GM18505 (cell line): Measurements from ENCODE around the gene MRPS15.
"Not testable (repeated sequence)": the region's sequence is repeated elsewhere in the genome, so short reads cannot be mapped to it uniquely, and the experiment has no call there.

Source experiments
- ATAC-seq: cut with Tn5 transposase; IDR thresholded peaks from one replicate; pipeline ENCODE4 v1.9.1; 2021; ENCODE audit not compliant: unreplicated experiment
- POLR2A ChIP-seq: IDR thresholded peaks from 4 replicates; pipeline ENCODE4 v1.6.1; 2011; ENCODE audit warnings: borderline replicate concordance; ENCODE audit not compliant: insufficient read depth, insufficient read length; ENCODE audit errors: extremely low read depth

MRPS15 gene

DNA sequence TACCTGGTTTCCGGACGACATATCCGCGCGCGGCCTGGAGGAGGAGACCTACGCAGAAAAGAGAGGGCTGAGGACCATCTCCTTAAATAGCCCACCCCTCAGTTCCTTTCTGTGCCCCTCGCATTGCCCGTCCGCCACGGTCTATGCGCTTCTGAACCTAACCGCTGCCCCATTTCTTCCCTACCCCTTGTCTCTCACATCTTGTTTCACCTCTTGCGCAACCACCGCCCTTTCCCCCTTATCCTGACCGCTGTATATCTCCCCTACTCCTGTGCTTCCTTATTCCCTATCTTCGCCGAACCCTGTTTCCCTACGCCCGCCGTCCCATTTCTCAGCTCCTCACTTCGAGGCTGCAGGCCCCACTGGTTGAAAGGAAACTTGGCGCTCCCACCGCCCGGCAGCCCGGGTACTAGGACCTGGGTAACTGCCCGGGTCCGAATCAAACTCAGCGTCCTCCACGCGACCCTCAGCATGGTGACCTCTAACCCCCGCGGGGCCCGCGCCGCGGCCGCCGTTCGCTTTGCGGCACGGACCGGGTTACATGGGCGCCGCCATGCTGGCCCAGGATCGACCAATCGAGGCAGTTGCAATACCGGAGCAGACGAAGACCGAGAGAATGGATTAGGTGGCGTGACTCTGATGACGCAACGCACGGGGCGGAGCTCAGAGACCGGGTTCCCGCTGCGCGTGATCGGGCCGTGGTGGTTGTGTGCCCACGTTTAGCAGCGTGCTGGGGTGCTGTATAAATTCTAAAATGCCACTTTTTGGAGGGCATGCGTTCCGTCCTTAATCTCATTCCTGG, at the start of gene MRPS15:
MRPS15 (minus strand) TSS at position 582 of the 802 bp plus-strand sequence; CDS start at position 473, 109 bp downstream.
- TF ChIP-seq POLR2A = peak; percentile 94
- ATAC-seq = peak; percentile 82

DNA sequence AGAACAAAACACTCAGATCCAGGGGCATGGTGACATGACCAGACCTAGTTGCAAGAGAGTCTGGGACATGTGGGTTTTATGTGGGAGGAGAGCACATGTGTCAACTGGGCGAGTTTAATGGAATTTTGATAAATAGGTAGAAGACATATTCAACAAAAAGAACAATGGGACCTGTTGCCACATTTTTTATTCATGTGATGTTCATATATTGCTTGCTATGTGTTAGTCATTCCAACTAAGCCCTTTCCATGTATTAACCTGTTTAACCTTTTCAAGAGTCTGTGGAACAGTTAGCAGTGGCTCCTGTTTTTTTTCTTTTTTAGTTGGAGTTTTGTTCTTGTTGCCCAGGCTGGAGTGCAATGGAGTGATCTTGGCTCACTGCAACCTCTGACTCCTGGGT, 48.7 kb upstream of the MRPS15 start:
- no peak for TF ChIP-seq POLR2A
- no peak for ATAC-seq

DNA sequence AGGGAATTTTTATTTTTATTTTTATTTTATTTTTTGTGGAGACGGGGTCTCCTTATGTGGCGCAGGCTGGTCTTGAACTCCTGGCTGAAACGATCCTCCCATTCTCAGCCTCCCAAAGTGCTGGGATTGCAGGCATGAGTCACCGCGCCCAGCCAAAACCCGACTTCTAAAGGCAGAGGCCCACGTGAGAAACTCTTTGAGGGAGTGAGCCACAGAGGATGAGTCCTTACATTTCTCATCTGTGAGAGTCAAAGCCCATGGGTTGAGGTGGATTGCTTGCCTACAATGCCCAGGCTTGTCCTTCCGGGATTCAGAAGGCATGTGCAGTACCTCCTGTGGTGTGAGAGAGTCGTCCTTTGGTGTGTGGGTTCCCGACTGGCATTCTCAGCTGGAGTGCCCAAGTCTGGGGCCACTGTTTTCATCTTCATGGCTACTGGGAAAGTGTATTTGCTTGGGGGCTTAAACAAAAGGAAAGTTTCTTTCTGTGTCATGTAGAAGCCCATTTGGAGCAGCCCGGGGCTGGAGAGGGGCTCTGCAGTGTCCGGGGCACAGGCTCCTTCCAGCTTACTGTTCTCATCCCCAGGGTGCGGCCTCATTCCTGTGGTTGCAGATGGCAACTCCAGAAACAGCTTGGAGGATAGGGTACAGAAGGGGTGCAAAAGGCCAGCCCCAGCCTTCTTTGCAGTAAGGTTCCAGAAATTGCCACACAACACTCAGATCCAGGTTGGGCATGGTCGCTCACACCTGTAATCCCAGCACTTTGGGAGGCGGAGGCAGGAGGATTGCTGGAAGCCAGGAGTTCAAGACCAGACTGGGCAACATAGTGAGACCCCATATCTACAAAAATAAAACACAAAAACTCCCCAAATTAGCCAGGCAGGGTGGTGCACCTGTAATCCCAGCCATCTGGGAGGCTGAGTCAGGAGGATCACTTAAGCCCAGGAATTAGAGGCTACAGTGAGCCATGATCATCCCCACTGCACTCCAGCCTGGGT, 47.9 kb upstream of the MRPS15 start:
- ATAC-seq = no peak

DNA sequence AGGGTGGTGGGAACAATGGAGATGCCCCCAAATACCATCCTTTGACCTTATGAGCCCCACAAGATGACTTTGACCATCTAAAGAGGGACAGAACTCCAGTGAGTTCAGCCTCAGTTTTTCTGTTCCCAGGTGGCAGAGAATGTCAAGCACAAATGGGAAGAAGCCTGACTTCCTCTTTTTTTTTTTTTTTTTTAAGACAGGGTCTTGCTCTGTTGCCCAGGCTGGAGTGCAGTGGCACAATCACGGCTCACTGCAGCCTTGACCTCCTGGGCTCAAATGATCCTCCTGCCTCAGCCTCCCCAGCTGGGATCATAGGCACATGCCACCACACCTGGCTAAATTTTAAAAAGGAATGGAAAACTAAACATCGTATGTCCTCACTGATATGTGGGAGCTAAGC, 47.0 kb upstream of the MRPS15 start:
- not testable (repeated sequence) for ATAC-seq

More for the DNA sequence above, 47.9 kb upstream of the MRPS15 start:
- TF ChIP-seq POLR2A = no peak

DNA sequence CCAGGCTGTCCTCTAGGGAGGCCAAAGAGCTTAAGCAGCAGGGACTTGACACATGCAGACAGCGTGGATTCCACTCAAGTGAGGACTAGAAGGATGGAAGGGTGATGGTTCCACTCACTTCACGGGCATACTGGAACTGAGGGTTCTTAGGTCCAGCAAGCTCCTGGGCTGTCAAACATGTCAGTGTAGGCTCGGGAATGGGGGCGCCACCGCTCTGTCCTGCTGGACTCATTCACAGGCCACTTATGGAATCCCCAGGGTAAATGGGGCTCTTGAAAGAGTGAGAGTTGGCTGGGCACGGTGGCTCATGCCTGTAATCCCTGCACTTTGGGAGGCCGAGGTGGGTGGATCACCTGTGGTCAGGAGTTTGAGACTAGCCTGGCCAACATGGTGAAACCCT, 46.2 kb upstream of the MRPS15 start:
- no peak for TF ChIP-seq POLR2A
- ATAC-seq = no peak

DNA sequence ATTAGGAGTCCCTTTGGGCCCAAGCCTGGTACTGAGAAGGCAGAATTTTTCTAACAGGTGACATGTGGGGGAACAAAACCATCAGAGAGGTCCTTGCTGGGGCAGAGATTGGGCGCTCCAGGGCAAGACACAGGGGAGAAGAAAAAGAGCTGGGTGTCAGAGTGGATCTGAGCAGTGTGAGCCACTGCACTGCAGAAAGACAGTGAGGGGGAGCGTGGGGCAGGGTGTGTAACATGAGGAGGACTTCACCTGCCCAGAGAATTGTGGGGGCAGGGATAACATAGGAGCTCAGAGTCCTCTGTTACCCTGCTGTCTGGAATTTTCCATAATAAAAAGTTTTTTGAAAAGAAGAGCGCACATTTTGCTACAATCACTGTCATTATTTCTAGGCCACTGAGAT, 44.1 kb upstream of the MRPS15 start:
- no peak for ATAC-seq
- no peak for TF ChIP-seq POLR2A

DNA sequence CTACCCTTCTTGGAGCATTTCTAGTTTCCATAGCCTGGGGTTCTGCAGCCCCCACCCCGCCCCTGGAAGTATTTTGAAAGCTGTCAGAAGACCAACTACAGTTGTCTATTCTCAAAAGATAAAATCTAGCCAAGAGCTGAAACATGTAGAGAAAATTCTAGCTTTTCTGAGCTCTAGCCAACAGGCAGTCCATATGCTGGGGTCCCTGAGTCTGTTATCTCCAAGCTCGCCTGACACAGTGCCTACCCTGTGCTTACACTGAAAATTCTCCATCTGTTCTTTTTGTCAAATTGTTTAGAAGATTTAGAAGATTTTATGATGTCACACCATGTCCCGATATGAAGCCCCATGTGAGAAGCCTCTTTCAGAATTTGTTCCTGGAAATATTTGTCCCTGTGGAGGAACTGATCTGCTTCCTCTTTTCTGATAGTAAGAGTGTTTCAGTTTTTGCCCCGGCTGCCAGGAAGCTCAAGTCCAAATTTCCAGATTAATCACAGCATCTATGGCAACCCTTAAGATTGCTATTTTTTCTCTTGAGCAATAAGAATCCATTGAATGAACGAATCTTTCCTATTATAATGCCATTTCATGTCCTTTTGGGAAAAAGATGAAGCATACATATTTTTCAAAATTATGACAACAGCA, 42.2 kb upstream of the MRPS15 start:
- no peak for ATAC-seq
- TF ChIP-seq POLR2A = no peak

DNA sequence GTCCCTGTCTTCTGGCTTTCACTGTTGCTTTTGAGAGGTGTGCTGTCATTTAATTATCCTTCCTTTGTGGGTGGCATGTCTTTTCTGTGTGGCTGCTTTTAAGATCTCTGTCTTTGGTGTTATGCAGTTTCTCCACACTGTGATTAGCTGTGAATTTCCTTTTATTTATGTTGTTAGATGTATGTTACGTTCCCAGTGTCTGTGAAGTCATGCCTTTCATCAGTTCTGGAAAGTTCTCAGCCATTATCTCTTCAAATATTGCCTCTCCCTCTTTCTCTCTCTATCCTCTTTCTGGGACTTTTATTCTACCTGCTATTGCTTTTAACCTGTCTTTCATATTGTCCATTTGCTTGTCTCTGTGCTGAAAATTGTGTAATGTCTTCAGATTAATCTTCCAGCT, 39.5 kb upstream of the MRPS15 start:
- no peak for ATAC-seq
- TF ChIP-seq POLR2A = no peak

DNA sequence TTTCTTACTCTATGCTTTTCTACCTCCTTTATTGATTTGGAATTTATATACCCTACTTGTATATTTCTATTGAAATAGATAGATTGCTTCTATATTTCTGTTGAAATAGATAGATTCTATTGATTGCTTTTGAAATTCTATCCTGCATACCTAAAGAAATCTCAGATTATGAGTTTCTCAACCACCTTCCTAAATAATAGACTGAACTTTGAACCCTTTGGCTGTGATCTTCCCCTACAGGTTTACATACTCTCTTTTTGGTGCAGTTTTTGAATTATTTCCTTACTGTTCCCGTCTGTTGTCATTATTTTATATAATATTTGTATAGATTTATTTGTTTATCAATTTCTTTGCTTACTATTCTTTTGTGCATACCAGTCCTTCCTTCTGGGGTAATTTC, 39.0 kb upstream of the MRPS15 start:
- no peak for ATAC-seq
- TF ChIP-seq POLR2A = no peak

DNA sequence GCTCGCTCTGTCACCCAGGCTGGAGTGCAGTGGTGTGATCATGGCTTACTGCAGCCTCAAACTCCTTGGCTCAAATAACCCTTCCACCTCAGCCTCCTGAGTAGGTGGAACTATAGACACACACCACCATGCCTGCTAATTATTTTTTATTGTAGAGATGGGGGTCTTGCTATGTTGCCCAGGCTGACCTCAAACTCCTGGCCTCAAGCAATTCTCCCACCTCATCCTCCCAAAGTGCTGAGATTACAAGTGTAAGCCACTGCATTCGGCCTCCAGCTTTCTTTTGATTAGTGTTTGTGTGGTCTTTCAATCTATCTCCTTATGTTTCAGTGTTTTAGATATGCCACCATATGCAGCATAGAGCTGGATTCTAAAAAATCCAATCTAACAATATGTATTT, 38.4 kb upstream of the MRPS15 start:
- no peak for TF ChIP-seq POLR2A
- ATAC-seq = no peak

DNA sequence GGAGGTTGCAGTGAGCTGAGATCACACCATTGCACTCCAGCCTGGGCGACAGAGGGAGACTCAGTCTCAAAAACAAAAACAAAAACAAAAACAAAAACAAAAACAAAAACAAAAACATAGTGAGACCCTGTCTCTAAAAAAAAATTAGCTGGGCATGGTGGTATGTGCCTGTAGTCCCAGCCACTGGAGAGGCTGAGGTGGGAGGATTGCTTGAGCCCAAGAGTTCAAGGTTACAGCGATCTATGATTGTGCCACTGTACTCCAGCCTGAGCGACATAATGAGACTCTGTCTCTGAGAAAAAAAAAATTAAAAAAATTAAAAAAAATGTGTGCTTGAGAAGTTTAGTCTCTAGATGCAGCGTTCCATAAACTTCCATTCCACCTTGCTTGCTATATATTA, 37.7 kb upstream of the MRPS15 start:
- not testable (repeated sequence) for ATAC-seq

DNA sequence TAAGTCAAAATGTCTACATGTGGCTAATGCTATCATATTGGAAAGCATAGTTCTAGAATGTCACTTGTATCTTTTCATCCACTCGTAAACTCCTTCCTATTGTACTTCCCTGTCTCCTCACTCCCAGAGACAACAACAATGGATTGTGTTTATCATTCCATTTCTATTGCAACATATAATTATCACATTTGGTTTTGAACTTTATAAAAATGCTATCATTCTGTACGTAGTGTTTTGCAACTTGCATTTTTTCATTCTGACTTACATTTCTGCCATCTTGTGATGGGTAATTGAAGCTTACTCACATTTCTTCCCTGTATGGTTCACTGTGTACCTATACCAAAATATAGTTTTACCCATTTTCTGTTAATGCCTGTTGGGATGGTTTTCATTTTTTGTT, 33.0 kb upstream of the MRPS15 start:
- ATAC-seq = no peak
- TF ChIP-seq POLR2A = no peak

DNA sequence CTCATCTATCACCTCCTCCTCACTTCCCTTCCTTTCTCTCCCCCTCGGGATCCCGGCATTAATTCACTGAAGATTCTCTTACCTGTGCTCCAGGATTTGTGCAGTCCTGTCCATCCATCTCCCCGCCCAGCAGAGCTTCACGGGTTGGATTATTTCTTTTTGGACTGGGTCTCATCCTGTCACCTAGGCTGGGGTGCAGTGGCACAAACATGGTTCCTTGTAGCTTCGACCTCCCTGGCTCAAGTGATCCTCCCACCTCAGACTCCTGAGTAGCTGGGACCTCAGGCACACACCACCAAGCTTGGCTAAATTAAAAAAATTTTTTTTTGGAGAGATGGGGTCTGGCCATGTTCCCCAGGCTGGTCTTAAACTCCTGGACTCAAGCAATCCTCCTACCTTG, 30.8 kb upstream of the MRPS15 start:
- TF ChIP-seq POLR2A = no peak
- no peak for ATAC-seq
